Measurements from ENCODE around the gene FAM107A. TPM values are rescaled to one million over a fixed set of nuclear protein-coding genes. Genes with fewer than 3 reads are reported as not detected.

FAM107A gene
- total and polyA plus RNA-seq, 2 experiments from 2014 or later = 0.13 to 0.22 TPM

- Histone ChIP-seq H3K27me3 (replicated peaks; ENCODE audit: insufficient read depth) (no peaks in the 10 kb centered on the region), H3K4me3 (no peak overlapping the region), H3K79me2 (ENCODE audit: insufficient read depth) (no peaks in the 10 kb centered on the region), H3K4me2 (ENCODE audit: unreplicated experiment) (no peak overlapping the region), H3K9me2 (ENCODE audit: insufficient read depth) (no peaks in the 10 kb centered on the region), H2AFZ (no peak overlapping the region), H3K36me3 (ENCODE audit: low read depth) (no peaks in the 10 kb centered on the region), H3K9ac (no peak overlapping the region), H3F3A (ENCODE audit: insufficient read depth) (no peaks in the 10 kb centered on the region; the same call in 1 of the 2 replicates), H3K27ac (no peak overlapping the region), H3K4me1 (ENCODE audit: insufficient read depth) (peaks cover 26% of the 10 kb centered on the region), H3K9me3 (ENCODE audit: low read depth) (no peaks in the 10 kb centered on the region), H4K20me1 (ENCODE audit: insufficient read depth) (no peaks in the 10 kb centered on the region)
- in situ Hi-C loops (cut with MboI) = loop anchor here (10.0 kb wide), 1 partner anchor 210 kb away; no protein-coding TSS in a partner anchor
- DNase-seq = no peak
- 88 to 90% methylated on average over 9 of the region's 9 CpGs for WGBS, 2 experiments (ENCODE audit: low coverage in 1 of 2, low lambda C conversion rate in 2 of 2, missing lambda C conversion rate in 2 of 2)
- TF ChIP-seq EZH2phosphoT487 (IDR thresholded peaks at IDR 0.05; ENCODE audit: insufficient read depth, low read depth) = no peak
- no peak for TF ChIP-seq EZH2 (IDR thresholded peaks at IDR 0.05; ENCODE audit: insufficient read depth, poor library complexity, severe bottlenecking)
Measured at GRCh38 chr3:58534592-58535494, 42.3 kb downstream of the FAM107A start.

GRCh38 chr3:58532794-58533220, 44.4 kb downstream of the FAM107A start:
- in situ Hi-C loops (cut with MboI) = loop anchor here (10.0 kb wide), 1 partner anchor 208 kb away; no protein-coding TSS in a partner anchor
- Histone ChIP-seq H2AFZ (peak overlapping the region; percentile 45), H3K4me3 (no peak overlapping the region), H3K79me2 (ENCODE audit: insufficient read depth) (no peaks in the 10 kb centered on the region), H3K27me3 (replicated peaks; ENCODE audit: insufficient read depth) (no peaks in the 10 kb centered on the region), H3K36me3 (ENCODE audit: low read depth) (no peaks in the 10 kb centered on the region), H3F3A (ENCODE audit: insufficient read depth) (no peaks in the 10 kb centered on the region; the same call in 1 of the 2 replicates), H3K27ac (no peak overlapping the region), H3K9me2 (ENCODE audit: insufficient read depth) (no peaks in the 10 kb centered on the region), H3K9ac (peak overlapping the region; percentile 43), H3K9me3 (ENCODE audit: low read depth) (no peaks in the 10 kb centered on the region), H3K4me1 (ENCODE audit: insufficient read depth) (peaks cover 26% of the 10 kb centered on the region), H4K20me1 (ENCODE audit: insufficient read depth) (no peaks in the 10 kb centered on the region), H3K4me2 (ENCODE audit: unreplicated experiment) (no peak overlapping the region)
- 12 to 13% methylated on average over 11 of the region's 11 CpGs for WGBS, 2 experiments (ENCODE audit: low coverage in 1 of 2, low lambda C conversion rate in 2 of 2, missing lambda C conversion rate in 2 of 2)
- peak; percentile 85 for DNase-seq
- no peak for TF ChIP-seq EZH2 (IDR thresholded peaks at IDR 0.05; ENCODE audit: insufficient read depth, poor library complexity, severe bottlenecking)
- no peak for TF ChIP-seq EZH2phosphoT487 (IDR thresholded peaks at IDR 0.05; ENCODE audit: insufficient read depth, low read depth)

GRCh38 chr3:58531956-58532355, 45.2 kb downstream of the FAM107A start:
- TF ChIP-seq EZH2 (IDR thresholded peaks at IDR 0.05; ENCODE audit: insufficient read depth, poor library complexity, severe bottlenecking) = no peak
- no peak for TF ChIP-seq EZH2phosphoT487 (IDR thresholded peaks at IDR 0.05; ENCODE audit: insufficient read depth, low read depth)
- Histone ChIP-seq H3K36me3 (ENCODE audit: low read depth) (no peaks in the 10 kb centered on the region), H3K9me3 (ENCODE audit: low read depth) (no peaks in the 10 kb centered on the region), H2AFZ (no peak overlapping the region), H3K27ac (no peak overlapping the region), H3K27me3 (replicated peaks; ENCODE audit: insufficient read depth) (no peaks in the 10 kb centered on the region), H3F3A (ENCODE audit: insufficient read depth) (no peaks in the 10 kb centered on the region), H3K9ac (no peak overlapping the region), H3K4me1 (ENCODE audit: insufficient read depth) (peaks cover 20% of the 10 kb centered on the region), H3K9me2 (ENCODE audit: insufficient read depth) (no peaks in the 10 kb centered on the region), H4K20me1 (ENCODE audit: insufficient read depth) (no peaks in the 10 kb centered on the region), H3K4me3 (no peak overlapping the region), H3K4me2 (ENCODE audit: unreplicated experiment) (no peak overlapping the region), H3K79me2 (ENCODE audit: insufficient read depth) (no peaks in the 10 kb centered on the region)
- in situ Hi-C loops (cut with MboI) = loop anchor here (10.0 kb wide), 1 partner anchor 207 kb away; no protein-coding TSS in a partner anchor
- WGBS, 2 experiments (ENCODE audit: low coverage in 1 of 2, low lambda C conversion rate in 2 of 2, missing lambda C conversion rate in 2 of 2) = 81 to 87% methylated on average over 2 of the region's 2 CpGs
- DNase-seq = peak; percentile 61

- no peaks in the 10 kb centered on the region for H3K79me2 ChIP-seq (ENCODE audit: insufficient read depth)
- H3K27ac ChIP-seq = no peak overlapping the region
- H3K9me3 ChIP-seq (ENCODE audit: low read depth) = no peaks in the 10 kb centered on the region
- no peaks in the 10 kb centered on the region for H3K36me3 ChIP-seq (ENCODE audit: low read depth)
- H3K4me1 ChIP-seq (ENCODE audit: insufficient read depth) = peaks cover 16% of the 10 kb centered on the region
- H3K4me3 ChIP-seq = no peak overlapping the region
- H2AFZ ChIP-seq = no peak overlapping the region
- in situ Hi-C loops (cut with MboI) = loop anchor here (10.0 kb wide), 1 partner anchor 207 kb away; no protein-coding TSS in a partner anchor
- TF ChIP-seq EZH2 (IDR thresholded peaks at IDR 0.05; ENCODE audit: insufficient read depth, poor library complexity, severe bottlenecking) = no peak
- no peak for TF ChIP-seq EZH2phosphoT487 (IDR thresholded peaks at IDR 0.05; ENCODE audit: insufficient read depth, low read depth)
- no peak overlapping the region for H3K4me2 ChIP-seq (ENCODE audit: unreplicated experiment)
- H3F3A ChIP-seq (ENCODE audit: insufficient read depth) = no peaks in the 10 kb centered on the region
- H4K20me1 ChIP-seq (ENCODE audit: insufficient read depth) = no peaks in the 10 kb centered on the region
- no peaks in the 10 kb centered on the region for H3K9me2 ChIP-seq (ENCODE audit: insufficient read depth)
- H3K9ac ChIP-seq = no peak overlapping the region
- DNase-seq = no peak
- H3K27me3 ChIP-seq (replicated peaks; ENCODE audit: insufficient read depth) = no peaks in the 10 kb centered on the region
- WGBS, 2 experiments (ENCODE audit: low coverage in 1 of 2, low lambda C conversion rate in 2 of 2, missing lambda C conversion rate in 2 of 2) = 82 to 90% methylated on average over 7 of the region's 7 CpGs
Measured at GRCh38 chr3:58531555-58531954, 45.6 kb downstream of the FAM107A start.

All from GM23248 (cell line).